Liver (tissue), 9 donors: ENCODE results near the gene MAPT. TPM values are rescaled to one million over a fixed set of nuclear protein-coding genes. Genes with fewer than 3 reads are reported as not detected.

ENCODE experiments used
- DNase-seq: peaks from one replicate; pipeline ENCODE4 v3.0.0-alpha.2; 2017; ENCODE audit warnings: low spot score
- H3K27ac ChIP-seq, 2 donors: one replicate each; pipeline ENCODE4 v1.7.0; 2013; ENCODE audit warnings: inconsistent platforms in 2 of 2, low read length in 2 of 2, control low read depth in 1 of 2, low read depth in 1 of 2, mild to moderate bottlenecking in 1 of 2
- H3K27me3 ChIP-seq, 4 donors: one replicate each; pipeline versions ENCODE4 v1.6.1 to v1.7.0; 2013; ENCODE audit warnings: low read length in 3 of 4, inconsistent platforms in 1 of 4, mild to moderate bottlenecking in 1 of 4, moderate library complexity in 1 of 4; ENCODE audit not compliant: control insufficient read depth in 4 of 4, insufficient read depth in 4 of 4
- H3K36me3 ChIP-seq, 4 donors: one replicate each; pipeline versions ENCODE4 v1.6.1 to v1.7.0; 2013; ENCODE audit warnings: low read length in 3 of 4, mild to moderate bottlenecking in 3 of 4, low read depth in 1 of 4, moderate library complexity in 1 of 4; ENCODE audit not compliant: control insufficient read depth in 4 of 4, insufficient read depth in 3 of 4
- H3K4me1 ChIP-seq, 4 donors: one replicate each; pipeline versions ENCODE4 v1.6.1 to v1.7.0; 2013; ENCODE audit warnings: low read length in 3 of 4, mild to moderate bottlenecking in 3 of 4, moderate library complexity in 1 of 4; ENCODE audit not compliant: control insufficient read depth in 4 of 4, insufficient read depth in 4 of 4
- H3K4me3 ChIP-seq, 3 donors: one replicate each; pipeline versions ENCODE4 v1.6.1 to v1.7.0; 2013; ENCODE audit warnings: low read length in 3 of 3, control low read depth in 1 of 3, low read depth in 1 of 3, mild to moderate bottlenecking in 1 of 3
- H3K9ac ChIP-seq, 2 donors: one replicate each; pipeline ENCODE4 v1.7.0; 2013; ENCODE audit warnings: low read length in 2 of 2, mild to moderate bottlenecking in 2 of 2, moderate library complexity in 2 of 2, control low read depth in 1 of 2, low read depth in 1 of 2
- H3K9me3 ChIP-seq, 4 donors: one replicate each; pipeline versions ENCODE4 v1.6.1 to v1.7.0; 2013; ENCODE audit warnings: low read length in 3 of 4; ENCODE audit not compliant: control insufficient read depth in 4 of 4
- EGR1 ChIP-seq, 2 donors: IDR thresholded peaks; 2 replicates each; pipeline ENCODE4 v1.6.1; 2016 to 2018; ENCODE audit warnings: antibody characterized with exemption in 2 of 2, low read depth in 2 of 2
- FOXA1 ChIP-seq: IDR thresholded peaks from 2 replicates; pipeline ENCODE4 v1.6.1; 2016; ENCODE audit warnings: antibody characterized with exemption
- FOXA2 ChIP-seq: IDR thresholded peaks from 2 replicates; pipeline ENCODE4 v1.6.1; 2016; ENCODE audit warnings: antibody characterized with exemption
- GABPA ChIP-seq, 2 donors: IDR thresholded peaks in 1 of 2; conservative IDR thresholded peaks in 1 of 2; 2 replicates each; pipeline ENCODE4 v1.6.1; 2016; ENCODE audit warnings: antibody characterized with exemption in 2 of 2, mild to moderate bottlenecking in 1 of 2, moderate library complexity in 1 of 2
- HNF4A ChIP-seq, 2 donors: conservative IDR thresholded peaks; 2 replicates each; pipeline ENCODE4 v1.6.1; 2016; ENCODE audit warnings: antibody characterized with exemption in 2 of 2, mild to moderate bottlenecking in 2 of 2
- HNF4G ChIP-seq: IDR thresholded peaks from 2 replicates; pipeline ENCODE4 v1.6.1; 2016; ENCODE audit warnings: antibody characterized with exemption
- JUND ChIP-seq, 2 donors: IDR thresholded peaks; 2 replicates each; pipeline ENCODE4 v1.6.1; 2016; ENCODE audit warnings: antibody characterized with exemption in 2 of 2
- NR2F2 ChIP-seq: IDR thresholded peaks from 2 replicates; pipeline ENCODE4 v1.6.1; 2016; ENCODE audit warnings: antibody characterized with exemption
- RAD21 ChIP-seq, 2 donors: IDR thresholded peaks; 2 replicates each; pipeline ENCODE4 v1.6.1; 2016; ENCODE audit warnings: antibody characterized with exemption in 2 of 2, mild to moderate bottlenecking in 2 of 2
- RXRA ChIP-seq, 2 donors: IDR thresholded peaks; 2 replicates each; pipeline ENCODE4 v1.6.1; 2017 to 2018; ENCODE audit warnings: antibody characterized with exemption in 2 of 2, mild to moderate bottlenecking in 1 of 2
- TAF1 ChIP-seq: conservative IDR thresholded peaks from 2 replicates; pipeline ENCODE4 v1.6.1; 2016; ENCODE audit warnings: antibody characterized with exemption, mild to moderate bottlenecking
- YY1 ChIP-seq: IDR thresholded peaks from 2 replicates; pipeline ENCODE4 v1.6.1; 2016; ENCODE audit warnings: antibody characterized with exemption, mild to moderate bottlenecking
- WGBS: extraction: QIAGEN DNeasy Blood & Tissue Kit; methylation state at CpG from one replicate; pipeline ENCODE4 v1.1.7; 2013; 5-methylcytosine and 5-hydroxymethylcytosine counted together
- polyA plus RNA-seq, 2 donors: library from polyadenylated mRNA; stranded (reverse) in 1 of 2; unstranded in 1 of 2; fragments of 200-250 nt in 1 of 2; fragments of >200 nt in 1 of 2; fragmentation: Nextera tagmentation in 1 of 2; extraction: Ambion mirVana in 1 of 2; gene quantifications; one replicate each; pipeline versions ENCODE4 v1.2.1 to v1.2.3, GENCODE V29; 2013 to 2015
- total RNA-seq, 2 donors: library from RNA; depleted of rRNA; stranded (reverse); fragments of >200 nt; gene quantifications; one replicate each; pipeline ENCODE4 v1.2.3, GENCODE V29; 2014
- TF ChIP-seq, protein P1 (sequence below): fragments of 150-350 bp; IDR thresholded peaks from 2 replicates; pipeline ENCODE4 v1.5.1; 2017; ENCODE audit warnings: improper control_type of control experiment, low read depth, low read length; ENCODE audit not compliant: missing input control
- TF ChIP-seq, protein P2 (sequence below): IDR thresholded peaks from 2 replicates; pipeline ENCODE4 v1.6.1; 2016; ENCODE audit warnings: antibody characterized with exemption
- TF ChIP-seq, protein P3 (sequence below): IDR thresholded peaks from 2 replicates; pipeline ENCODE4 v1.6.1; 2016; ENCODE audit warnings: antibody characterized with exemption
- TF ChIP-seq, protein P4 (sequence below): IDR thresholded peaks from 2 replicates; pipeline ENCODE4 v1.6.1; 2016; ENCODE audit warnings: antibody characterized with exemption
- TF ChIP-seq, protein P5 (sequence below): IDR thresholded peaks from 2 replicates; pipeline ENCODE4 v1.6.1; 2016; ENCODE audit warnings: antibody characterized with exemption, mild to moderate bottlenecking
- donor health status: healthy.
- donor health status: healthy.
- donor health status: healthy.
- donor health status: healthy.
- donor health status: healthy.

The MAPT gene
- total and polyA plus RNA-seq, 4 donors, result 0.05 to 0.67 (median 0.27) TPM

DNA sequence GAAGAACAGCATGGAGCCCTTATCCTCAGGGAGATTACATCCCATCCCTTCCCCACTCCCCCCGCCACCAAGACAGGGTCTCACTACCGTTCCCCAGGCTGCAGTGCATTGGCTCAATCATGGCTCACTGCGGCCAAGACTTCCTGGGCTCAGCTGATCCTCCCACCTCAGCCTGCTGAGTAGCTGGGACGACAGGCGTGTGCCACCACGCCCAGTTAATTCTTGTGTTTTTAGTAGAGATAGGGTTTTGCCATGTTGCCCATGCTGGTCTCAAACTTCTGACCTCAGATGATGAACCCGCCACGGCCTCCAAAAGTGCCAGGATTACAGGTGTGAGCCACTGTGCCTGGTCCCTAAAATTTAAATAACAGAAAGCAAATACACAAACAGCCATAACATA lies 153.5 kb downstream of the MAPT start:
- H3K27ac ChIP-seq, result no peak overlapping the region
- WGBS, result 94% methylated on average over 8 of the region's 8 CpGs
- H3K9me3 ChIP-seq, result no peaks in the 10 kb centered on the region
- H3K36me3 ChIP-seq, result peaks cover 8 to 33% (median 22%) of the 10 kb centered on the region in 4 donors
- TF ChIP-seq, protein P1, sequence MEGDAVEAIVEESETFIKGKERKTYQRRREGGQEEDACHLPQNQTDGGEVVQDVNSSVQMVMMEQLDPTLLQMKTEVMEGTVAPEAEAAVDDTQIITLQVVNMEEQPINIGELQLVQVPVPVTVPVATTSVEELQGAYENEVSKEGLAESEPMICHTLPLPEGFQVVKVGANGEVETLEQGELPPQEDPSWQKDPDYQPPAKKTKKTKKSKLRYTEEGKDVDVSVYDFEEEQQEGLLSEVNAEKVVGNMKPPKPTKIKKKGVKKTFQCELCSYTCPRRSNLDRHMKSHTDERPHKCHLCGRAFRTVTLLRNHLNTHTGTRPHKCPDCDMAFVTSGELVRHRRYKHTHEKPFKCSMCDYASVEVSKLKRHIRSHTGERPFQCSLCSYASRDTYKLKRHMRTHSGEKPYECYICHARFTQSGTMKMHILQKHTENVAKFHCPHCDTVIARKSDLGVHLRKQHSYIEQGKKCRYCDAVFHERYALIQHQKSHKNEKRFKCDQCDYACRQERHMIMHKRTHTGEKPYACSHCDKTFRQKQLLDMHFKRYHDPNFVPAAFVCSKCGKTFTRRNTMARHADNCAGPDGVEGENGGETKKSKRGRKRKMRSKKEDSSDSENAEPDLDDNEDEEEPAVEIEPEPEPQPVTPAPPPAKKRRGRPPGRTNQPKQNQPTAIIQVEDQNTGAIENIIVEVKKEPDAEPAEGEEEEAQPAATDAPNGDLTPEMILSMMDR, result no peak
- no peak for TF ChIP-seq EGR1 (IDR thresholded peaks at IDR 0.05; ENCODE audit: low read depth in 2 of 2)
- TF ChIP-seq TAF1, result no peak
- TF ChIP-seq JUND (IDR thresholded peaks at IDR 0.05), result no peak
- TF ChIP-seq, protein P2, sequence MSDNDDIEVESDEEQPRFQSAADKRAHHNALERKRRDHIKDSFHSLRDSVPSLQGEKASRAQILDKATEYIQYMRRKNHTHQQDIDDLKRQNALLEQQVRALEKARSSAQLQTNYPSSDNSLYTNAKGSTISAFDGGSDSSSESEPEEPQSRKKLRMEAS, result no peak
- TF ChIP-seq, protein P3, sequence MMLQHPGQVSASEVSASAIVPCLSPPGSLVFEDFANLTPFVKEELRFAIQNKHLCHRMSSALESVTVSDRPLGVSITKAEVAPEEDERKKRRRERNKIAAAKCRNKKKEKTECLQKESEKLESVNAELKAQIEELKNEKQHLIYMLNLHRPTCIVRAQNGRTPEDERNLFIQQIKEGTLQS, result no peak
- no peak for TF ChIP-seq HNF4G
- TF ChIP-seq YY1, result no peak
- no peak for TF ChIP-seq HNF4A (conservative IDR thresholded peaks at IDR 0.05)
- TF ChIP-seq RAD21 (IDR thresholded peaks at IDR 0.05), result no peak
- TF ChIP-seq, protein P4, sequence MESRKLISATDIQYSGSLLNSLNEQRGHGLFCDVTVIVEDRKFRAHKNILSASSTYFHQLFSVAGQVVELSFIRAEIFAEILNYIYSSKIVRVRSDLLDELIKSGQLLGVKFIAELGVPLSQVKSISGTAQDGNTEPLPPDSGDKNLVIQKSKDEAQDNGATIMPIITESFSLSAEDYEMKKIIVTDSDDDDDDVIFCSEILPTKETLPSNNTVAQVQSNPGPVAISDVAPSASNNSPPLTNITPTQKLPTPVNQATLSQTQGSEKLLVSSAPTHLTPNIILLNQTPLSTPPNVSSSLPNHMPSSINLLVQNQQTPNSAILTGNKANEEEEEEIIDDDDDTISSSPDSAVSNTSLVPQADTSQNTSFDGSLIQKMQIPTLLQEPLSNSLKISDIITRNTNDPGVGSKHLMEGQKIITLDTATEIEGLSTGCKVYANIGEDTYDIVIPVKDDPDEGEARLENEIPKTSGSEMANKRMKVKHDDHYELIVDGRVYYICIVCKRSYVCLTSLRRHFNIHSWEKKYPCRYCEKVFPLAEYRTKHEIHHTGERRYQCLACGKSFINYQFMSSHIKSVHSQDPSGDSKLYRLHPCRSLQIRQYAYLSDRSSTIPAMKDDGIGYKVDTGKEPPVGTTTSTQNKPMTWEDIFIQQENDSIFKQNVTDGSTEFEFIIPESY, result no peak
- no peak for TF ChIP-seq FOXA1
- TF ChIP-seq, protein P5, sequence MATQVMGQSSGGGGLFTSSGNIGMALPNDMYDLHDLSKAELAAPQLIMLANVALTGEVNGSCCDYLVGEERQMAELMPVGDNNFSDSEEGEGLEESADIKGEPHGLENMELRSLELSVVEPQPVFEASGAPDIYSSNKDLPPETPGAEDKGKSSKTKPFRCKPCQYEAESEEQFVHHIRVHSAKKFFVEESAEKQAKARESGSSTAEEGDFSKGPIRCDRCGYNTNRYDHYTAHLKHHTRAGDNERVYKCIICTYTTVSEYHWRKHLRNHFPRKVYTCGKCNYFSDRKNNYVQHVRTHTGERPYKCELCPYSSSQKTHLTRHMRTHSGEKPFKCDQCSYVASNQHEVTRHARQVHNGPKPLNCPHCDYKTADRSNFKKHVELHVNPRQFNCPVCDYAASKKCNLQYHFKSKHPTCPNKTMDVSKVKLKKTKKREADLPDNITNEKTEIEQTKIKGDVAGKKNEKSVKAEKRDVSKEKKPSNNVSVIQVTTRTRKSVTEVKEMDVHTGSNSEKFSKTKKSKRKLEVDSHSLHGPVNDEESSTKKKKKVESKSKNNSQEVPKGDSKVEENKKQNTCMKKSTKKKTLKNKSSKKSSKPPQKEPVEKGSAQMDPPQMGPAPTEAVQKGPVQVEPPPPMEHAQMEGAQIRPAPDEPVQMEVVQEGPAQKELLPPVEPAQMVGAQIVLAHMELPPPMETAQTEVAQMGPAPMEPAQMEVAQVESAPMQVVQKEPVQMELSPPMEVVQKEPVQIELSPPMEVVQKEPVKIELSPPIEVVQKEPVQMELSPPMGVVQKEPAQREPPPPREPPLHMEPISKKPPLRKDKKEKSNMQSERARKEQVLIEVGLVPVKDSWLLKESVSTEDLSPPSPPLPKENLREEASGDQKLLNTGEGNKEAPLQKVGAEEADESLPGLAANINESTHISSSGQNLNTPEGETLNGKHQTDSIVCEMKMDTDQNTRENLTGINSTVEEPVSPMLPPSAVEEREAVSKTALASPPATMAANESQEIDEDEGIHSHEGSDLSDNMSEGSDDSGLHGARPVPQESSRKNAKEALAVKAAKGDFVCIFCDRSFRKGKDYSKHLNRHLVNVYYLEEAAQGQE, result no peak
- TF ChIP-seq RXRA (IDR thresholded peaks at IDR 0.05), result no peak
- TF ChIP-seq NR2F2, result no peak
- TF ChIP-seq FOXA2, result no peak
- no peak for TF ChIP-seq GABPA (IDR thresholded peaks at IDR 0.05 in 1 of 2, conservative IDR thresholded peaks at IDR 0.05 in 1 of 2)
- no peak for DNase-seq
- no peak overlapping the region for H3K4me3 ChIP-seq
- peaks cover 9 to 26% (median 15%) of the 10 kb centered on the region in 4 donors for H3K4me1 ChIP-seq
- H3K27me3 ChIP-seq, result no peaks in the 10 kb centered on the region
- no peak overlapping the region for H3K9ac ChIP-seq

DNA sequence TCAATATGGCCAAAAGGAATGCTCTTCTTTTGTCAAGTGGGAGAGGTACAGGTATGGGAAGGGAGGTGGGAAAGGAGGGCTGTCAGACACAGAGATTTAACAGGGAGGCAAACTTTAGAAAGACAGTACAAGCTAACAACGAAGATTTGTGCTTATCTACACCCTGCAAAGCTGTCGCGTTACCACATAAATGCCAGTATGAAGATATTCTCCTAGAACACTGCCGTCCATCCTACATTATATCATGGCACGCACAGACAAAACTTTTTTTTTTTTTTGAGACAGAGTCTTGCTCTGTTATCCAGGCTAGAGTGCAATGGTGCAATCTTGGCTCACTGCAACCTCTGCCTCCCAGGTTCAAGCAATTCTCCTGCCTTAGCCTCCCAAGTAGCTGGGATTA lies 155.3 kb downstream of the MAPT start:
- Histone ChIP-seq H3K27me3 (no peaks in the 10 kb centered on the region), H3K36me3 (peaks cover 8 to 29% (median 22%) of the 10 kb centered on the region in 4 donors), H3K27ac (no peak overlapping the region), H3K4me3 (no peak overlapping the region), H3K9me3 (no peaks in the 10 kb centered on the region), H3K4me1 (peaks cover 9 to 22% (median 13%) of the 10 kb centered on the region in 4 donors), H3K9ac (no peak overlapping the region)
- WGBS, result 97% methylated on average over 5 of the region's 5 CpGs
- no peak for DNase-seq
- TF ChIP-seq JUND (IDR thresholded peaks at IDR 0.05), result no peak
- no peak for TF ChIP-seq NR2F2
- TF ChIP-seq, protein P1, result no peak
- no peak for TF ChIP-seq YY1
